Measurements from ENCODE around the gene BCKDHB.

The BCKDHB gene

DNA sequence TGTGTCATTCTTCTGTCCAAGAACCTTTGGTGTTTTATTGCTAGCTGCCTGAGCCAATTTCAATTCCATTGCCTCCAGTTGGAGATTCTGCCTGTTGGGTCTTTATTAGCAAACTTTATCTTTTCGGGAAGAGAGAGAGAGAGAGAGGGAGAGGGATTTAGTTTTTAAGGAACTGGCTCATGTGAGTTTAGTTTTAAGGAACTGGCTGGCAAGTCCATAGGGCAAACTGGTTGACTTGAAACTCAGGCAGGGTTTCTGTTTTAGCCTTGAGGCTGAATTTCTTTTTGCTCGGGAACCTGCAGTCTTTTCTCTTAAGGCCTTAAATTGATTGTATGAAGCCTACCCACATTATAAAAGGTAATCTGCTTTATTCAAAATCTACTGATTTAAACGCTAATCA lies 23.0 kb downstream of the BCKDHB start:
- Histone ChIP-seq H2AFZ (ENCODE audit: low read depth) (no peak overlapping the region), H3K4me2 (no peak overlapping the region), H4K20me1 (ENCODE audit: insufficient read depth) (no peaks in the 10 kb centered on the region), H3K4me3 (IDR thresholded peaks at IDR 0.05; ENCODE audit: insufficient read depth, low read depth, low read length) (no peak overlapping the region), H3K4me1 (ENCODE audit: low read depth, poor library complexity, severe bottlenecking) (no peaks in the 10 kb centered on the region), H3K27me3 (ENCODE audit: insufficient read depth, low read depth) (no peaks in the 10 kb centered on the region), H3K79me2 (ENCODE audit: insufficient read depth, low read depth) (no peaks in the 10 kb centered on the region), H3K27ac (no peak overlapping the region), H3K9ac (no peak overlapping the region), H3K36me3 (ENCODE audit: insufficient read depth) (no peaks in the 10 kb centered on the region)
- TF ChIP-seq, protein P1, sequence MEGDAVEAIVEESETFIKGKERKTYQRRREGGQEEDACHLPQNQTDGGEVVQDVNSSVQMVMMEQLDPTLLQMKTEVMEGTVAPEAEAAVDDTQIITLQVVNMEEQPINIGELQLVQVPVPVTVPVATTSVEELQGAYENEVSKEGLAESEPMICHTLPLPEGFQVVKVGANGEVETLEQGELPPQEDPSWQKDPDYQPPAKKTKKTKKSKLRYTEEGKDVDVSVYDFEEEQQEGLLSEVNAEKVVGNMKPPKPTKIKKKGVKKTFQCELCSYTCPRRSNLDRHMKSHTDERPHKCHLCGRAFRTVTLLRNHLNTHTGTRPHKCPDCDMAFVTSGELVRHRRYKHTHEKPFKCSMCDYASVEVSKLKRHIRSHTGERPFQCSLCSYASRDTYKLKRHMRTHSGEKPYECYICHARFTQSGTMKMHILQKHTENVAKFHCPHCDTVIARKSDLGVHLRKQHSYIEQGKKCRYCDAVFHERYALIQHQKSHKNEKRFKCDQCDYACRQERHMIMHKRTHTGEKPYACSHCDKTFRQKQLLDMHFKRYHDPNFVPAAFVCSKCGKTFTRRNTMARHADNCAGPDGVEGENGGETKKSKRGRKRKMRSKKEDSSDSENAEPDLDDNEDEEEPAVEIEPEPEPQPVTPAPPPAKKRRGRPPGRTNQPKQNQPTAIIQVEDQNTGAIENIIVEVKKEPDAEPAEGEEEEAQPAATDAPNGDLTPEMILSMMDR (conservative IDR thresholded peaks at IDR 0.05; ENCODE audit: low read depth, low read length) = no peak

GRCh38 chr6:80133020-80133419 lies 26.5 kb downstream of the BCKDHB start:
- no peaks in the 10 kb centered on the region for H3K27me3 ChIP-seq (ENCODE audit: insufficient read depth, low read depth)

GRCh38 chr6:80134065-80134464 lies 27.6 kb downstream of the BCKDHB start:
- no peak overlapping the region for H2AFZ ChIP-seq (ENCODE audit: low read depth)
- no peak overlapping the region for H3K4me3 ChIP-seq (IDR thresholded peaks at IDR 0.05; ENCODE audit: insufficient read depth, low read depth, low read length)
- no peaks in the 10 kb centered on the region for H3K27me3 ChIP-seq (ENCODE audit: insufficient read depth, low read depth)
- no peak overlapping the region for H3K4me2 ChIP-seq
- H4K20me1 ChIP-seq (ENCODE audit: insufficient read depth) = no peaks in the 10 kb centered on the region
- H3K27ac ChIP-seq = no peak overlapping the region
- TF ChIP-seq, protein P1 (conservative IDR thresholded peaks at IDR 0.05; ENCODE audit: low read depth, low read length) = no peak
- no peaks in the 10 kb centered on the region for H3K36me3 ChIP-seq (ENCODE audit: insufficient read depth)
- no peaks in the 10 kb centered on the region for H3K79me2 ChIP-seq (ENCODE audit: insufficient read depth, low read depth)
- no peaks in the 10 kb centered on the region for H3K4me1 ChIP-seq (ENCODE audit: low read depth, poor library complexity, severe bottlenecking)
- no peak overlapping the region for H3K9ac ChIP-seq

More at GRCh38 chr6:80133020-80133419, 26.5 kb downstream of the BCKDHB start:
- Histone ChIP-seq H3K4me3 (IDR thresholded peaks at IDR 0.05; ENCODE audit: insufficient read depth, low read depth, low read length) (no peak overlapping the region), H3K4me1 (ENCODE audit: low read depth, poor library complexity, severe bottlenecking) (no peaks in the 10 kb centered on the region), H4K20me1 (ENCODE audit: insufficient read depth) (no peaks in the 10 kb centered on the region), H3K27ac (no peak overlapping the region), H2AFZ (ENCODE audit: low read depth) (no peak overlapping the region), H3K9ac (no peak overlapping the region), H3K79me2 (ENCODE audit: insufficient read depth, low read depth) (no peaks in the 10 kb centered on the region), H3K4me2 (no peak overlapping the region), H3K36me3 (ENCODE audit: insufficient read depth) (no peaks in the 10 kb centered on the region)
- TF ChIP-seq, protein P1 (conservative IDR thresholded peaks at IDR 0.05; ENCODE audit: low read depth, low read length) = no peak

DNA sequence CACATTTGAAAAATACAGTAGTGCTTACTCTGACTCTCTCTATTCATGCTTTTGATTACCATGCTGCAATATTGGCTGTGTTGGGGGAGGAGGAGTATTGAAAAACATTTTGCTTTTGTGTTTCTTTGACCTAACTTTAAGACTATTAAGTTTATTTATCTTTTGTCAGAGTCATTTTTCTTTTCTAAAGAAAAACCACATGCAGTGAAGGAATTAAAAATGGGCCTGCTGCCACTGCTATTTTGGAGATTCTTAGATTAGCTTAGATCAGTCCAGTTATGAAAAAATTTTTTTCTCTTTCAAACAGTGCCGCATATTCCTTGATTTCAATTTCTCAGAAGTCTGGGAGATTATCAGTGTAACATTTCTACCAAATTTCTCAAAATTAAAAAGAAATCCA lies 36.1 kb downstream of the BCKDHB start:
- peaks cover 4% of the 10 kb centered on the region for H3K4me1 ChIP-seq (ENCODE audit: low read depth, poor library complexity, severe bottlenecking)
- no peaks in the 10 kb centered on the region for H4K20me1 ChIP-seq (ENCODE audit: insufficient read depth)
- H3K4me2 ChIP-seq = no peak overlapping the region
- H3K4me3 ChIP-seq (IDR thresholded peaks at IDR 0.05; ENCODE audit: insufficient read depth, low read depth, low read length) = no peak overlapping the region
- no peaks in the 10 kb centered on the region for H3K79me2 ChIP-seq (ENCODE audit: insufficient read depth, low read depth)
- no peak overlapping the region for H3K9ac ChIP-seq
- no peak overlapping the region for H3K27ac ChIP-seq
- H2AFZ ChIP-seq (ENCODE audit: low read depth) = no peak overlapping the region
- TF ChIP-seq, protein P1 (conservative IDR thresholded peaks at IDR 0.05; ENCODE audit: low read depth, low read length) = no peak
- H3K36me3 ChIP-seq (ENCODE audit: insufficient read depth) = no peaks in the 10 kb centered on the region
- no peaks in the 10 kb centered on the region for H3K27me3 ChIP-seq (ENCODE audit: insufficient read depth, low read depth)
